Measurements from ENCODE around the gene OR1A1. TPM values are rescaled to one million over a fixed set of nuclear protein-coding genes. Genes with fewer than 3 reads are reported as not detected.
"Not testable (repeated sequence)": the region's sequence is repeated elsewhere in the genome, so short reads cannot be mapped to it uniquely, and the experiment has no call there.

Gene OR1A1
- total and polyA plus RNA-seq, 9 of the 15 experiments (the other 6 are each of a cell fraction or from before 2014, with no cell fraction given), result not detected

GRCh38 chr17:3224721-3225352, 17.4 kb downstream of the OR1A1 start:
- H2AFZ ChIP-seq (ENCODE audit: low read depth, low read length); H3K36me3 ChIP-seq (ENCODE audit: control insufficient read depth, insufficient read depth, low read length); ATAC-seq; FAIRE-seq; CTCF ChIA-PET (ENCODE audit: low intra/inter-chr PET ratio); H3K27me3 ChIP-seq (ENCODE audit: control insufficient read depth in 2 of 2, insufficient read depth in 2 of 2, low read length in 2 of 2); H3K4me2 ChIP-seq (ENCODE audit: insufficient read depth, low read length); H3K9ac ChIP-seq (ENCODE audit: insufficient read depth in 1 of 2, low read depth in 2 of 2, low read length in 2 of 2); H3K79me2 ChIP-seq (ENCODE audit: control insufficient read depth, insufficient read depth, low read length); H3K9me1 ChIP-seq (ENCODE audit: control insufficient read depth, insufficient read depth, low read length); DNase-seq (ENCODE audit: extremely low read depth in 1 of 4, low spot score in 3 of 4); H3K27ac ChIP-seq (ENCODE audit: extremely low read depth, low read depth, low read length); H4K20me1 ChIP-seq (replicated peaks; ENCODE audit: control insufficient read depth, insufficient read depth, low read length); H3K9me3 ChIP-seq (replicated peaks; ENCODE audit: control insufficient read depth, insufficient read depth, low read depth, low read length); H3K4me3 ChIP-seq; intact Hi-C loops (cut with micrococcal nuclease); BruUV-seq (replicated peaks); POLR2A ChIA-PET; in situ Hi-C loops (cut with MboI); H3K4me1 ChIP-seq (replicated peaks in 1 of 2; ENCODE audit: control insufficient read depth in 2 of 2, insufficient read depth in 2 of 2, low read length in 2 of 2): not testable (repeated sequence)

GRCh38 chr17:3232300-3232699, 24.8 kb downstream of the OR1A1 start:
- FAIRE-seq; H3K4me1 ChIP-seq (replicated peaks in 1 of 2; ENCODE audit: control insufficient read depth in 2 of 2, insufficient read depth in 2 of 2, low read length in 2 of 2); H3K36me3 ChIP-seq (ENCODE audit: control insufficient read depth, insufficient read depth, low read length); DNase-seq (ENCODE audit: extremely low read depth in 1 of 4, low spot score in 3 of 4); H3K9ac ChIP-seq (ENCODE audit: insufficient read depth in 1 of 2, low read depth in 2 of 2, low read length in 2 of 2); intact Hi-C loops (cut with micrococcal nuclease); POLR2A ChIA-PET; in situ Hi-C loops (cut with MboI); H3K9me3 ChIP-seq (replicated peaks; ENCODE audit: control insufficient read depth, insufficient read depth, low read depth, low read length); ATAC-seq; H3K27me3 ChIP-seq (ENCODE audit: control insufficient read depth in 2 of 2, insufficient read depth in 2 of 2, low read length in 2 of 2); H3K4me3 ChIP-seq; H2AFZ ChIP-seq (ENCODE audit: low read depth, low read length); H4K20me1 ChIP-seq (replicated peaks; ENCODE audit: control insufficient read depth, insufficient read depth, low read length); BruUV-seq (replicated peaks); CTCF ChIA-PET (ENCODE audit: low intra/inter-chr PET ratio); H3K27ac ChIP-seq (ENCODE audit: extremely low read depth, low read depth, low read length); H3K9me1 ChIP-seq (ENCODE audit: control insufficient read depth, insufficient read depth, low read length); H3K79me2 ChIP-seq (ENCODE audit: control insufficient read depth, insufficient read depth, low read length); H3K4me2 ChIP-seq (ENCODE audit: insufficient read depth, low read length): not testable (repeated sequence)
- WGBS (ENCODE audit: insufficient coverage, low coverage, missing lambda C conversion rate), result 0% methylated on average over 5 of the region's 8 CpGs

- H2AFZ ChIP-seq (ENCODE audit: low read depth, low read length); ATAC-seq; H3K79me2 ChIP-seq (ENCODE audit: control insufficient read depth, insufficient read depth, low read length); intact Hi-C loops (cut with micrococcal nuclease); H4K20me1 ChIP-seq (replicated peaks; ENCODE audit: control insufficient read depth, insufficient read depth, low read length); POLR2A ChIA-PET; H3K4me3 ChIP-seq; H3K9ac ChIP-seq (ENCODE audit: insufficient read depth in 1 of 2, low read depth in 2 of 2, low read length in 2 of 2); H3K4me2 ChIP-seq (ENCODE audit: insufficient read depth, low read length); H3K4me1 ChIP-seq (replicated peaks in 1 of 2; ENCODE audit: control insufficient read depth in 2 of 2, insufficient read depth in 2 of 2, low read length in 2 of 2); BruUV-seq (replicated peaks); H3K9me1 ChIP-seq (ENCODE audit: control insufficient read depth, insufficient read depth, low read length); H3K36me3 ChIP-seq (ENCODE audit: control insufficient read depth, insufficient read depth, low read length); FAIRE-seq; in situ Hi-C loops (cut with MboI); H3K9me3 ChIP-seq (replicated peaks; ENCODE audit: control insufficient read depth, insufficient read depth, low read depth, low read length); DNase-seq (ENCODE audit: extremely low read depth in 1 of 4, low spot score in 3 of 4); H3K27ac ChIP-seq (ENCODE audit: extremely low read depth, low read depth, low read length); H3K27me3 ChIP-seq (ENCODE audit: control insufficient read depth in 2 of 2, insufficient read depth in 2 of 2, low read length in 2 of 2); CTCF ChIA-PET (ENCODE audit: low intra/inter-chr PET ratio): not testable (repeated sequence)
- WGBS (ENCODE audit: insufficient coverage, low coverage, missing lambda C conversion rate), result no CpG with 5 or more reads among the region's 2 CpGs
These were observed 31.2 kb downstream of the OR1A1 start for GRCh38 chr17:3238685-3239084.

GRCh38 chr17:3241044-3241443, 33.6 kb downstream of the OR1A1 start:
- ATAC-seq; H3K27me3 ChIP-seq (ENCODE audit: control insufficient read depth in 2 of 2, insufficient read depth in 2 of 2, low read length in 2 of 2); H4K20me1 ChIP-seq (replicated peaks; ENCODE audit: control insufficient read depth, insufficient read depth, low read length); H3K9me1 ChIP-seq (ENCODE audit: control insufficient read depth, insufficient read depth, low read length); intact Hi-C loops (cut with micrococcal nuclease); H3K36me3 ChIP-seq (ENCODE audit: control insufficient read depth, insufficient read depth, low read length); FAIRE-seq; H3K27ac ChIP-seq (ENCODE audit: extremely low read depth, low read depth, low read length); H2AFZ ChIP-seq (ENCODE audit: low read depth, low read length); in situ Hi-C loops (cut with MboI); H3K4me2 ChIP-seq (ENCODE audit: insufficient read depth, low read length); BruUV-seq (replicated peaks); H3K4me3 ChIP-seq; H3K9ac ChIP-seq (ENCODE audit: insufficient read depth in 1 of 2, low read depth in 2 of 2, low read length in 2 of 2); POLR2A ChIA-PET; H3K9me3 ChIP-seq (replicated peaks; ENCODE audit: control insufficient read depth, insufficient read depth, low read depth, low read length); H3K79me2 ChIP-seq (ENCODE audit: control insufficient read depth, insufficient read depth, low read length); DNase-seq (ENCODE audit: extremely low read depth in 1 of 4, low spot score in 3 of 4); CTCF ChIA-PET (ENCODE audit: low intra/inter-chr PET ratio); H3K4me1 ChIP-seq (replicated peaks in 1 of 2; ENCODE audit: control insufficient read depth in 2 of 2, insufficient read depth in 2 of 2, low read length in 2 of 2): not testable (repeated sequence)
- no CpG with 5 or more reads among the region's 1 CpG for WGBS (ENCODE audit: insufficient coverage, low coverage, missing lambda C conversion rate)
